ENCODE measurements around the gene GJA1. TPM values are rescaled to one million over a fixed set of nuclear protein-coding genes. Genes with fewer than 3 reads are reported as not detected.

The GJA1 gene
- total RNA-seq, 1 experiment from 2014 or later, result not detected

DNA sequence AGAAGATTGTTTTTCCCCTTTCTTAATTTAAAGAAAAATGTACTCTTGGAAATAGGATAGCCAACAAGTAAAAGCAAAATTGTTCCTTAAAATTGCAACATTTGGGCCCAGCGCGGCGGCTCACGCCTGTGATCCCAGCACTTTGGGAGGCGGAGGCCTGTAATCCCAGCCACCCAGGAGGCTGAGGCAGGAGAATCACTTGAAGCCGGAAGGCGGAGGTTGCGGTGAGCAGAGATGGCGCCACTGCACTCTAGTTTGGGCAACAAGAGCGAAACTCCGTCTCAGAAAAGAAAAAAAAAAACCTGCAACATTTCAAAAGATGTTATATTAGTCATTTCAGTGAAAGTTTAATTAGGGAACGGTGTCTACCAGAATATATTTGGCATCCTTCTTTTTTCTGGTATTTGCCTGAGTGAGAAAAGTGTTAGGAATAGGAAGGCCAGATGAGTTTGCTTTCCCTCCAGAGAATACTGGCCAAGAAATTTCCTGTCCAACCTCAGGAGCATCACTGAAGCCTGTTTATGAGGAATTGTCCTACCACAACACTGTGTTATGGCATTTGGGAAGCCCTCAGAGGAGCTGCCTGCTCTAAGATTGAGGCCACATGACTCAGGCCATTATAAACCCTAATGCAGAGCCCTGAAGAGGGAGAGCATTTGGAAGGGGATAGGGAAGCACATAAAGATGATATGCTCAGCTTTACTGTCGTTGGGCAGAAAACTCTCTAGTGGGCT lies 1.2 kb upstream of the GJA1 start:
- Mint-ChIP-seq H3K36me3 (ENCODE audit: insufficient read depth, unreplicated experiment) (no peaks in the 10 kb centered on the region), H3K27me3 (ENCODE audit: insufficient read depth, unreplicated experiment) (no peaks in the 10 kb centered on the region), H3K9me3 (ENCODE audit: unreplicated experiment) (no peaks in the 10 kb centered on the region), H3K4me3 (ENCODE audit: unreplicated experiment) (no peak overlapping the region), H3K4me1 (ENCODE audit: insufficient read depth, unreplicated experiment) (peaks cover 13% of the 10 kb centered on the region), H3K27ac (ENCODE audit: low read depth, unreplicated experiment) (no peak overlapping the region)
- no TSS peak for BruUV-seq (replicated peaks)
- TF ChIP-seq, protein P1, sequence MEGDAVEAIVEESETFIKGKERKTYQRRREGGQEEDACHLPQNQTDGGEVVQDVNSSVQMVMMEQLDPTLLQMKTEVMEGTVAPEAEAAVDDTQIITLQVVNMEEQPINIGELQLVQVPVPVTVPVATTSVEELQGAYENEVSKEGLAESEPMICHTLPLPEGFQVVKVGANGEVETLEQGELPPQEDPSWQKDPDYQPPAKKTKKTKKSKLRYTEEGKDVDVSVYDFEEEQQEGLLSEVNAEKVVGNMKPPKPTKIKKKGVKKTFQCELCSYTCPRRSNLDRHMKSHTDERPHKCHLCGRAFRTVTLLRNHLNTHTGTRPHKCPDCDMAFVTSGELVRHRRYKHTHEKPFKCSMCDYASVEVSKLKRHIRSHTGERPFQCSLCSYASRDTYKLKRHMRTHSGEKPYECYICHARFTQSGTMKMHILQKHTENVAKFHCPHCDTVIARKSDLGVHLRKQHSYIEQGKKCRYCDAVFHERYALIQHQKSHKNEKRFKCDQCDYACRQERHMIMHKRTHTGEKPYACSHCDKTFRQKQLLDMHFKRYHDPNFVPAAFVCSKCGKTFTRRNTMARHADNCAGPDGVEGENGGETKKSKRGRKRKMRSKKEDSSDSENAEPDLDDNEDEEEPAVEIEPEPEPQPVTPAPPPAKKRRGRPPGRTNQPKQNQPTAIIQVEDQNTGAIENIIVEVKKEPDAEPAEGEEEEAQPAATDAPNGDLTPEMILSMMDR (IDR thresholded peaks at IDR 0.05; ENCODE audit: unreplicated experiment), result no peak
- intact Hi-C loops (cut with micrococcal nuclease), result no loop called here
- POLR2A ChIA-PET, result interaction anchor here (1.4 kb wide), 1 partner anchor 10 kb away, joined by 3 read pairs; no protein-coding TSS in a partner anchor
- CTCF ChIA-PET, result interaction anchor here (1.2 to 1.9 kb wide), 3 partner anchors 415 to 600 kb away, joined by 5 to 10 read pairs (median 5); no protein-coding TSS in a partner anchor
- DNase-seq (ENCODE audit: unreplicated experiment), result no peak

DNA sequence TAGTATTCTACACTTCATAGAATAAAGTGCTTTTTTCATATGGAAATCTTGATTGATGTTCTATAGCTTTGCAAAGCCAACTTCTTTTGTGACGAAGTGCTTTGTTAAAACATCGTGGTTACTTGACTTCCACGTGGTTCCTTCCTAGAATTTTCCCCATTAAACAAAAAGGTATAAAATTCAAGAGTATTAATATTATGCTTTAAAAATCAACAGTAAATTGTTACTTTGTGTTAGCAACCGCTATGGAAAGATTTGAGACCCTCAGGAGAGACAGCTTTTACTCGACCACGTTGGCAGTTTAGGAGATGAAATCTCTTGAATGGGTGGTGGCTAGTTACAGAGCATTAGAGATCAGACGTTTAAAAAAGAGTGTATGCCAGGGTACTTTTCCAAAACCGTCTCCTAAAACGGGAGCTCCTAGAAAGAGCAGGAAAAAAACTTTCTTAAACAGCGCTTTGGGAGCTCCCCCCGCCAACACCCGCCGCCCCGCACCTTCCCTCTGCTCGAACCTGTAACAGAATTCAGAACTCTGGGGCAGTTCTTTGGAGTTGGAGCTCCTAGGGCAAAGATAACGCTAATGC lies 920 bp downstream of the GJA1 start:
- no TSS peak for BruUV-seq (replicated peaks)
- TF ChIP-seq, protein P1 (IDR thresholded peaks at IDR 0.05; ENCODE audit: unreplicated experiment), result no peak
- Mint-ChIP-seq H3K4me1 (ENCODE audit: insufficient read depth, unreplicated experiment) (peaks cover 8% of the 10 kb centered on the region), H3K27me3 (ENCODE audit: insufficient read depth, unreplicated experiment) (no peaks in the 10 kb centered on the region), H3K27ac (ENCODE audit: low read depth, unreplicated experiment) (no peak overlapping the region), H3K9me3 (ENCODE audit: unreplicated experiment) (no peaks in the 10 kb centered on the region), H3K36me3 (ENCODE audit: insufficient read depth, unreplicated experiment) (no peaks in the 10 kb centered on the region), H3K4me3 (ENCODE audit: unreplicated experiment) (peak overlapping the region; percentile 65)
- POLR2A ChIA-PET, result interaction anchor here (1.2 kb wide), 1 partner anchor 597 kb away, joined by 9 read pairs; no protein-coding TSS in a partner anchor
- no peak for DNase-seq (ENCODE audit: unreplicated experiment)
- intact Hi-C loops (cut with micrococcal nuclease), result no loop called here
- CTCF ChIA-PET, result interaction anchor here (0.7 to 0.8 kb wide), 2 partner anchors 413 to 524 kb away, joined by 3 read pairs; no protein-coding TSS in a partner anchor

GRCh38 chr6:121436960-121437850 lies 1.8 kb downstream of the GJA1 start:
- peak overlapping the region; percentile 65 for H3K4me3 Mint-ChIP-seq (ENCODE audit: unreplicated experiment)
- no peak for DNase-seq (ENCODE audit: unreplicated experiment)
- intact Hi-C loops (cut with micrococcal nuclease), result no loop called here
- H3K4me1 Mint-ChIP-seq (ENCODE audit: insufficient read depth, unreplicated experiment), result peaks cover 7% of the 10 kb centered on the region
- H3K36me3 Mint-ChIP-seq (ENCODE audit: insufficient read depth, unreplicated experiment), result no peaks in the 10 kb centered on the region
- TF ChIP-seq, protein P1 (IDR thresholded peaks at IDR 0.05; ENCODE audit: unreplicated experiment), result no peak
- no peak overlapping the region for H3K27ac Mint-ChIP-seq (ENCODE audit: low read depth, unreplicated experiment)
- no peaks in the 10 kb centered on the region for H3K9me3 Mint-ChIP-seq (ENCODE audit: unreplicated experiment)
- ChIA-PET CTCF (interaction anchor here (0.7 to 0.8 kb wide), 2 partner anchors 412 to 523 kb away, joined by 3 read pairs; no protein-coding TSS in a partner anchor), POLR2A (interaction anchor here (1.2 kb wide), 1 partner anchor 596 kb away, joined by 9 read pairs; no protein-coding TSS in a partner anchor)
- no peaks in the 10 kb centered on the region for H3K27me3 Mint-ChIP-seq (ENCODE audit: insufficient read depth, unreplicated experiment)
- no TSS peak for BruUV-seq (replicated peaks)

Data from MCF 10A (cell line).